GM18498 (cell line): ENCODE results near the gene BANK1.

Source experiments
- ATAC-seq: cut with Tn5 transposase; IDR thresholded peaks from one replicate; pipeline ENCODE4 v1.9.1; 2021; ENCODE audit warnings: mild to moderate bottlenecking, moderate library complexity; ENCODE audit not compliant: unreplicated experiment

BANK1 gene

GRCh38 chr4:102007959-102008425 lies 217.5 kb downstream of the BANK1 start:
- ATAC-seq: peak; percentile 78

GRCh38 chr4:102008711-102009110 lies 218.2 kb downstream of the BANK1 start:
- no peak for ATAC-seq

GRCh38 chr4:102022343-102022742 lies 231.8 kb downstream of the BANK1 start:
- ATAC-seq: no peak

- no peak for ATAC-seq
Measured at GRCh38 chr4:102027961-102028360, 237.4 kb downstream of the BANK1 start.

- ATAC-seq: no peak
Measured at GRCh38 chr4:102031406-102031805, 240.9 kb downstream of the BANK1 start.

GRCh38 chr4:102036016-102036415 lies 245.5 kb downstream of the BANK1 start:
- no peak for ATAC-seq

DNA sequence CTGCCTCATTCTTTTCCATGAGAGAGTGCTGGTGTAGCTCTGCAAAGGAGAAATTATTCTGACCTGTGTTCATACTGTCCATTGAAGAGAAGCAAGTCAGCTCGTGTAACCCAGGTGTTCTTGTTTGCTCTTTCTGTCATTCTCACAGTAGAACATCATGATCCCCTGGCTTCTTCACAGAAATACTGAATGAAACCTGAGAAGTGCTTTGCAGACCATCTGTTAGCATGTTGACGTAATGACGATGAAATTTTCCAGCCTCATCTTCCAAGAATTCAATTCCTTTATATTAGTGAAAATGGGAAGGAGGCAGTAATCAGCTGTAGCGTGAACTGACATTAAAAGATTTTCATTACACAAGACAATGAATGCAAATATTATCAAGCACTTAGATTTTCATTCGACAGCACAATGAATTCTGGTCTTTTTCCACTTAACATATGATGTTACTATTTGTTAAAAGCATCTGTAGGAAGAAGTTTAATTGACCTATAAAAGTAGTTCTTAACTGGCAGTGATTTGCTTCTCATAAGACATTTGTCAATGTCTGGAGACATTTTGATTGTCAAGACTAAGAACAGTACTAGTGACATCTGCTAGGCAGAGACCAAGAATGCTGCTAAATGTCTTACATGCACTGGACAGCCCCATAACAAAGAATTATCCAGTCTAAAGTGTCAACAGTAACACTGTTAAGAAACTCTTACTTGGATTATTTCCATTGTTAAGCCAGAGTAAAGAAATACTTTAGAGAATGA lies 246.3 kb downstream of the BANK1 start:
- no peak for ATAC-seq

DNA sequence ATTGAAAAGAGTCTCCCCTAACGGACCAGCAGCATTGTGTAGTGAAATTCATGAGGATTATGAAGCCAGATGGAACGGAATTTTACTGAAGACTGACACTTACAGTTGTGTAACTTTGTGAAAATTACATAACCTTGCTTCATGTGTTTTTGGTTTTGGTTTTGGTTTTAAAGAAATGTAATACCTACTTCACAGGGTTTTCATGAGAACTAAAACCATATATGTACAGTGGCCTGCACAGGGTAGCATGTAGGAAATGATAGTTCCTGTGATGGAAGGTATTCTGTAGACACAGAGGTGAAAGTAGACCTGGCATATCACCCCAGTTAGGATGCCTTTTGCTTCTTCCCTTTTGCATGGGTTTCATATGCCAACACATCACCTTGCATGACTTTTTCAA lies 247.0 kb downstream of the BANK1 start:
- ATAC-seq: no peak

DNA sequence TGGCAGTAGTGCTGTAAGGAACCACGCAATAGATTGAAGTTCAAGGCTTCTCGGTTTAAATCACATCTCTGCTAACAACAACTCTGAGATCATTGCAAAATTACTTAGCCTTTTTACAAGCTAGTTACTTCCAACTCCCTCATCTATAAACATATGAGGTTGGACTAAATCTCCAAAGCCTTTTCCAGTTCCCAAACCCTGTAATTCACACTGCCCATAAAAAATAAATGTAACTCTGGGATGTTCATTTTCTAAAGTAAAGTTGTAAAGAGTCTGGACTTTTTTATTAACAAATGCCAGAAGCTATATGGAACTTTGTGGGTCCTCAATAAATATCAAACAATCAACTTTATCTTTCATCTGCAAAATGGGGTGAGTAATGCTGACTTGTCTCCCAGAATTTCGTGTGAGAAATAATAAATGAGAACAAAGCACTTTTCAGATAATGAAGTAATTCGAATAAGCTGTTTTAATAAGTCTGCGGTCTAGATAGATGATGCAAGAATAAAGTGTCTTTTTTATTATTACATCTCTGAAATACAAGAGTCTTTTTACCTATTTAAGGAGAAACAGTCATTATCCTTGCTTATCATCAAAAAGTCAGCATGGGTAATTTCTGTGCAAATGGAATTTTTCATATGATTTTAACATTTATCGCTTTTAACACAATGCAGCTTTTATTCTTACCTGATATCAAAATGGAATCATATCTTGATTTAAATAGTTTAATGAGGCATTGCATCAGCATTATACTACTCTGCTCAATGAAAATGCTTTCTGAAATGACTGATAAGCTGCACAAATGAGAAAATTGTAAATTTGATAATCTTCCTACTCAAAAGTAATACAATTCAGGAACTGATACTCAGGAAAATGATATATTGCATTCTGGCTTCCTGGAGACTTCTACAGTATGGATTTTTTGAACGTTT lies 252.6 kb downstream of the BANK1 start:
- no peak for ATAC-seq

DNA sequence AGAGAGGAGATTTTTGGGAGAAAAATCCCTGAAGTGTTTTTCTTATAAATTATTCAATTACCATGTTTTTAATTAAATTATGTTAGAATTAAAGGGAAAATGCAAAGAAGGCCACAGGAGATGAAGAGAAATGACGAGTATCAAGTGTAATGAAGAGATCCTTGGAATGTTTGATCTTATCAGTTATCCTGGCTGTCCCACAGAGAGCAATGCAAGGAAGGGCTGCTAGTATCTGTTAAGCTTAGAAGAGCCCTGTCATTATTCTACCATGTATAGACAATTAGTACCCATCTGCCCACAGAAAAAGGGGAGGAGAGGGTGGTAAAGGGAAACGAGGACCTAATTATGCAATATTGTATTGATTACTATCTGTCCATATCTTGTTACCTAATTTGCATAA lies 257.1 kb downstream of the BANK1 start:
- no peak for ATAC-seq

- no peak for ATAC-seq
Measured at GRCh38 chr4:102055805-102056204, 265.3 kb downstream of the BANK1 start.

- ATAC-seq: no peak
Measured at GRCh38 chr4:102057122-102057521, 266.6 kb downstream of the BANK1 start.

DNA sequence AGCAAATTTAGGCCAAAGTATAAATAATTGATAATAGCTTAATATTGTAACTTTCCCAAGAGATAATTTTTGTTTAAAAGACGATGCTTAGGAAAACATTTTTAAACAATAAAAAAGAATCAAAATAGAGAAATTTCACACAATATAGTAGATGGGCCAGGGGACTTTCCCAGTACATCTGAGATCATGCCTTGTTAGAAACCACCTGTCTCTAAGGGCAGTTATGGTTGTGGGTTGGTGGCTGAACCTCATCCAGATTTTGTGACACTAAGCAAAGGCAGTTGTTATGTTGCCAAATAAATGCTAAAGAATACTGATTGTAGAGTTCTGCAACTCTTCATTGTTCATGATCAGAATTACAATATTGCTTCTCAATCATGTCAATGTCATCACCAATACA lies 270.6 kb downstream of the BANK1 start:
- peak; percentile 75 for ATAC-seq

GRCh38 chr4:102064747-102065442 lies 274.4 kb downstream of the BANK1 start:
- no peak for ATAC-seq

GRCh38 chr4:102076622-102077021 lies 286.1 kb downstream of the BANK1 start:
- no peak for ATAC-seq

- no peak for ATAC-seq
Measured at GRCh38 chr4:102080184-102080583, 289.7 kb downstream of the BANK1 start.

DNA sequence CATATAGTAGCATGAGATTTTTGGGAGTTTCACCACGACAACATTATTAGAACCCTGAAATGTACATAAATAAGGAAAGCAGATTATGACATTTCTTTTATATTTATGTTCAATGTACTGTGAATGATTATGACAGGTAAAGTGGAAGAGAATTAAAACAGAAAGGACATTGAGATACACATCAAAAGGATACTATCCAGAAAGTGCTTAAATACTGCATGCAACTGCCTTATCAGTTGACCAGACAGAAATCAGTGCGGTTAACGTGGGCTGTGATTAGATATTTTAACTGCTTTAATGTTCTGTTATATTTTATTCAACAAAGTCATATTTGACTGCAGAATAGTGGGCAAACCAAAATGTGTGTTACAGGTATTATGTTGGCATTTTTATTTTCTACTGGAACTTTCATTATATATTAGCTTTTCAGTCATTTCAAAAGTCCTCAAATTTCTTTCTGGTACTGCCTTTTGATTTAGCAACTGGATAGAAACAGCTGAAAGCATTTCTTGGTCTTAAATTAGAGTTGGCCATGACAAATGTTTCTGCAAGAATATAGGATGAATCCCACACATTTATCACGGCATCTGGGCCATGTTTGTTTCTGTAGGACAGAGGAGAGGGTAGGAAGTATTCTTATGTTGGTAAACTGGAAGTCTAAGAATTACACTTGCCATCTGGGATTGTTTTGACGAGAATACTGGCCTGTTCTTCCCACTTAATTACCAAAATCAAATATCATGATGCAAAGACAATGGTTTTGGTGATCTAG lies 299.5 kb downstream of the BANK1 start:
- ATAC-seq: no peak

DNA sequence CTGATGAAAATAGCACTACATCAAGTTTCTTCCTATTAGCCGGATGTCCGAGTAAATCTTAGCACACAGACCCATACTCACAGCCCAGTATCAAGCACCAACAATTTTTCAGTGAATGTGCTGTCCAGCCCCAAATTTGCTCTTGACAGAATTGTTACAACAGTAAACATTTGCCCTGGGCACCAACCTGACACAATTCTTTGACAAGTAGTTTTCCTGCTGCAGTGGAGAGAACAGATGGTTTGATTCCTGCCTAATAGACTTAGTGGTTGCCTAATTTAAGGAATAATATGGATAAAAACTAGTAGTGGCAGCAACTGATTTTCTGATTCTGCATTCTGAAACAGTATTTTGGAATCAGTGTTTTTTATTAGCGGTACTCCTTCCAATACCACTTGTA lies 301.1 kb downstream of the BANK1 start:
- ATAC-seq: no peak

GRCh38 chr4:102094481-102094880 lies 304.0 kb downstream of the BANK1 start:
- no peak for ATAC-seq

DNA sequence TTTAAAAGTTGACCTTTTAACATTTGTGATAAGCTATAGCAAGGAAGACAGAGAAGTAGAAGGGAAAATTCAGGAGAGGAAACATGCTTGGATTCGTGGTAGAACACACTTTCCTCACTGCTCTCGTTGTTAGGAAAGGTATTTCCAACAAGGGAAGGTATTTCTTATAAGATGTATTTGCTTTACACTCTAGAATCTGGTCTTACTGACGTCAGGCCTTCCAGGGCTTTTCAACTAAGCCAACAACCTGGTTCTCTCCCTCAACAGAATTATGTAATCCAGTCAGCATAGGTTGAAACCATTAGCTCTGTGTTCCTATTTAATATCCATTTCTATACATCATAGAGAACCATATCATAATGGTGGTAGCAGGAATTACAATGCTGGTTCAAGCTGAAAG lies 312.8 kb downstream of the BANK1 start:
- no peak for ATAC-seq

GRCh38 chr4:102104278-102104677 lies 313.7 kb downstream of the BANK1 start:
- no peak for ATAC-seq
